NCI-H446 treated with DMSO at 0.1 percent for 48 hours (cell line): ENCODE data around the gene HADHB.
A peak's percentile ranks its signal among the peaks of the same experiment; 100 is the strongest.

ENCODE experiments used
- DNase-seq: peaks from one replicate; lab custom pipeline; 2025; lab: John Stamatoyannopoulos, UW

Gene HADHB

GRCh38 chr2:26244309-26245230 lies at the start of gene HADHB, which contains the start of gene HADHA:
Gene HADHB (plus strand): TSS chr2:26244939. CDS start chr2:26254255, 9,316 bp downstream.
Gene HADHA (minus strand): TSS chr2:26244632. CDS start chr2:26244596, 36 bp downstream.
- DNase-seq, result peak; percentile 84

GRCh38 chr2:26195040-26195984 lies 49.4 kb upstream of the HADHB start:
- no peak for DNase-seq

GRCh38 chr2:26196683-26197418 lies 47.9 kb upstream of the HADHB start:
- DNase-seq, result no peak

- no peak for DNase-seq
These were observed 47.2 kb upstream of the HADHB start for GRCh38 chr2:26197516-26197915.

- DNase-seq, result no peak
These were observed 41.7 kb upstream of the HADHB start for GRCh38 chr2:26202981-26203490.

- no peak for DNase-seq
These were observed 40.8 kb upstream of the HADHB start for GRCh38 chr2:26203906-26204305.

- no peak for DNase-seq
These were observed 32.7 kb upstream of the HADHB start for GRCh38 chr2:26212011-26212410.

GRCh38 chr2:26214759-26215158 lies 30.0 kb upstream of the HADHB start:
- DNase-seq, result no peak

- no peak for DNase-seq
These were observed 28.9 kb upstream of the HADHB start for GRCh38 chr2:26215833-26216232.

GRCh38 chr2:26216587-26216986 lies 28.2 kb upstream of the HADHB start:
- no peak for DNase-seq

- no peak for DNase-seq
These were observed 27.0 kb upstream of the HADHB start for GRCh38 chr2:26217720-26218119.

GRCh38 chr2:26223018-26223417 lies 21.7 kb upstream of the HADHB start:
- DNase-seq, result peak; percentile 14

GRCh38 chr2:26224095-26224494 lies 20.6 kb upstream of the HADHB start:
- DNase-seq, result no peak

GRCh38 chr2:26229595-26229994 lies 15.1 kb upstream of the HADHB start:
- DNase-seq, result no peak

- DNase-seq, result no peak
These were observed 13.9 kb upstream of the HADHB start for GRCh38 chr2:26230806-26231205.

- DNase-seq, result no peak
These were observed 9.7 kb upstream of the HADHB start for GRCh38 chr2:26235089-26235488.

- DNase-seq, result no peak
These were observed 6.9 kb upstream of the HADHB start for GRCh38 chr2:26237868-26238267.

- peak; percentile 39 for DNase-seq
These were observed 6.3 kb upstream of the HADHB start for GRCh38 chr2:26238311-26238958.

- no peak for DNase-seq
These were observed 2.8 kb upstream of the HADHB start for GRCh38 chr2:26241928-26242436.

GRCh38 chr2:26243470-26244308 lies 1.1 kb upstream of the HADHB start:
- no peak for DNase-seq
